ENCODE results near the gene AHCY.

AHCY gene

DNA sequence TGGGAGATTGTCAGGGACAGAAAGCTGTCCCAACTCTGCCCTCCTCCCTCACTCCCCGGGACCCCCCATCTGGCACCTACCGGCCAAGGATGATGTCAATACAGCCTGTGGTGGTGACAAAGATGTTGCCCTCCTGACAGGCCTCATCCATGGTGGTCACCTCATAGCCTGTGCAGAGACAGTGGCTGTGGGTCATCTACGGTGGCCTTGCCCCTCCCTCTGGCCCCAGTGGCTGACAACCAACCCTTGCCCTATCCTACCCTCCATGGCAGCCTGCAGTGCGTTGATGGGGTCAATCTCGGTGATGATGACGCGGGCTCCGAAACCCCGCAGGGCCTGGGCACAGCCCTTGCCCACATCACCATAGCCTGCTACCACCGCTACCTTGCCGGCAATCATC, 12.7 kb downstream of the AHCY start:
- TF ChIP-seq, protein P1, sequence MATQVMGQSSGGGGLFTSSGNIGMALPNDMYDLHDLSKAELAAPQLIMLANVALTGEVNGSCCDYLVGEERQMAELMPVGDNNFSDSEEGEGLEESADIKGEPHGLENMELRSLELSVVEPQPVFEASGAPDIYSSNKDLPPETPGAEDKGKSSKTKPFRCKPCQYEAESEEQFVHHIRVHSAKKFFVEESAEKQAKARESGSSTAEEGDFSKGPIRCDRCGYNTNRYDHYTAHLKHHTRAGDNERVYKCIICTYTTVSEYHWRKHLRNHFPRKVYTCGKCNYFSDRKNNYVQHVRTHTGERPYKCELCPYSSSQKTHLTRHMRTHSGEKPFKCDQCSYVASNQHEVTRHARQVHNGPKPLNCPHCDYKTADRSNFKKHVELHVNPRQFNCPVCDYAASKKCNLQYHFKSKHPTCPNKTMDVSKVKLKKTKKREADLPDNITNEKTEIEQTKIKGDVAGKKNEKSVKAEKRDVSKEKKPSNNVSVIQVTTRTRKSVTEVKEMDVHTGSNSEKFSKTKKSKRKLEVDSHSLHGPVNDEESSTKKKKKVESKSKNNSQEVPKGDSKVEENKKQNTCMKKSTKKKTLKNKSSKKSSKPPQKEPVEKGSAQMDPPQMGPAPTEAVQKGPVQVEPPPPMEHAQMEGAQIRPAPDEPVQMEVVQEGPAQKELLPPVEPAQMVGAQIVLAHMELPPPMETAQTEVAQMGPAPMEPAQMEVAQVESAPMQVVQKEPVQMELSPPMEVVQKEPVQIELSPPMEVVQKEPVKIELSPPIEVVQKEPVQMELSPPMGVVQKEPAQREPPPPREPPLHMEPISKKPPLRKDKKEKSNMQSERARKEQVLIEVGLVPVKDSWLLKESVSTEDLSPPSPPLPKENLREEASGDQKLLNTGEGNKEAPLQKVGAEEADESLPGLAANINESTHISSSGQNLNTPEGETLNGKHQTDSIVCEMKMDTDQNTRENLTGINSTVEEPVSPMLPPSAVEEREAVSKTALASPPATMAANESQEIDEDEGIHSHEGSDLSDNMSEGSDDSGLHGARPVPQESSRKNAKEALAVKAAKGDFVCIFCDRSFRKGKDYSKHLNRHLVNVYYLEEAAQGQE (IDR thresholded peaks at IDR 0.05; ENCODE audit: insufficient read depth in 1 of 2, low read depth in 2 of 2, low read length in 2 of 2) = no peak
- TF ChIP-seq TAF1 (IDR thresholded peaks at IDR 0.05; ENCODE audit: borderline replicate concordance, insufficient read depth, low read length) = no peak
- TF ChIP-seq POLR2AphosphoS5 (IDR thresholded peaks at IDR 0.05; ENCODE audit: low read depth, low read length) = no peak
- TF ChIP-seq SIN3A (IDR thresholded peaks at IDR 0.05; ENCODE audit: borderline replicate concordance, insufficient read depth, low read length) = no peak
- TF ChIP-seq FOXP2 (optimal IDR thresholded peaks at IDR 0.05; ENCODE audit: borderline replicate concordance, extremely low read depth, extremely low read length, insufficient read depth) = no peak

DNA sequence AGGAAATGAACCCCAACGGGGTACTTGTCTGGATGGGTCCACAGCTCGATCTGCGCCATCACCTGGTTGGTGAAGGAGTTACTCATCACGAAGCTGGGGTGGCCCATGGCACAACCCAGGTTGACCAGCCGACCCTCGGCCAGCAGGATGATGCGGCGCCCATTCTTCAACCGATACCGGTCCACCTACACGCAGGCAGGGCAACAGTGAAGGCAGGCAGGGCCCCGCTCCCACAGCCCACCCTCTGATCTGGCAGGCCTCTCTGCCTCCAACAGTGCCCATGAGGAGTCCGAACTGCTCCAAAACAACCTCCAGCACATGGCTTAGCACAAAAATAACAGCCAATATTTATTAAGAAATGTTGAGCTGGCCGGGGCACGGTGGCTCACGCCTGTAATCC, 17.7 kb downstream of the AHCY start:
- TF ChIP-seq TAF1 (IDR thresholded peaks at IDR 0.05; ENCODE audit: borderline replicate concordance, insufficient read depth, low read length) (no peak), POLR2AphosphoS5 (IDR thresholded peaks at IDR 0.05; ENCODE audit: low read depth, low read length) (no peak), FOXP2 (optimal IDR thresholded peaks at IDR 0.05; ENCODE audit: borderline replicate concordance, extremely low read depth, extremely low read length, insufficient read depth) (no peak), SIN3A (IDR thresholded peaks at IDR 0.05; ENCODE audit: borderline replicate concordance, insufficient read depth, low read length) (no peak)
- TF ChIP-seq, protein P1 (IDR thresholded peaks at IDR 0.05; ENCODE audit: insufficient read depth in 1 of 2, low read depth in 2 of 2, low read length in 2 of 2) = no peak

DNA sequence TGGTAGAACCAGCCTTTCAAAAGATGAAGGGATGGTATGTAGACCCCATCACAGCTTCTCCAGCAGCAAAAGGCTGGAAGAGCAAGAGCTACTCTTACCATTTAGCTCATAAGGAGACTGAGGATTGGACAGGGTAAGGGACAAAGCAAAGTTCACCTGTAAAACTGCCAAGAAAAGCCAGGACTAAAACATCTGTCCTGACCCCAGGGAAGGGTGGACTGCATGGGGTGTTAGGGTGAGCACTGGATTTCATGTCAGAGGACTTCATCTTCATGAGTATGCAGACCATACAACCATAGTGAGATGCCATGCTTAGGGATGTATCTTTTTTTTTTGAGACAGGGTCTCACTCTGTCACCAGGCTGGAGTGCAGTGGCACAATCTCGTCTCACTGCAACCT, 19.3 kb downstream of the AHCY start:
- no peak for TF ChIP-seq TAF1 (IDR thresholded peaks at IDR 0.05; ENCODE audit: borderline replicate concordance, insufficient read depth, low read length)
- no peak for TF ChIP-seq SIN3A (IDR thresholded peaks at IDR 0.05; ENCODE audit: borderline replicate concordance, insufficient read depth, low read length)
- TF ChIP-seq FOXP2 (optimal IDR thresholded peaks at IDR 0.05; ENCODE audit: borderline replicate concordance, extremely low read depth, extremely low read length, insufficient read depth) = no peak
- TF ChIP-seq, protein P1 (IDR thresholded peaks at IDR 0.05; ENCODE audit: insufficient read depth in 1 of 2, low read depth in 2 of 2, low read length in 2 of 2) = no peak
- no peak for TF ChIP-seq POLR2AphosphoS5 (IDR thresholded peaks at IDR 0.05; ENCODE audit: low read depth, low read length)

DNA sequence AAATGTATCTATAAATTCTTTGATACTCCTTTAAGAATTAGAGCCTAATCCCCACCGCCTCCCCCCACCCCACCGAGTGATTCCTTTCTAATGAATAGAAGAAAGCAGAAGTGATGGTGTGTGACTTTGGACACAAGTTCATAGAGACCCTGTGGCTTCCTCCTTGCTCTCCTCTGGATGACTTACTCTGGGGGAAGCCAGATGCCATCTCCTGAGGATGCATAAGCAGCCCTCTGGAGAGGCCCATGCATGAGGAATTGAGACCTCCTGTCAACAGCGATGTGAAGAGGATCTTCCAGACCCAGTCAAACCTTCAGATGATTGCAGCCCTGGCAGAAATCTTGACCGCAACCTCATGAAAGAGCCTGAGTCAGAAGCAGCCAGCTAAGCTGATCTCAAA, 21.1 kb downstream of the AHCY start:
- TF ChIP-seq SIN3A (IDR thresholded peaks at IDR 0.05; ENCODE audit: borderline replicate concordance, insufficient read depth, low read length) (no peak), FOXP2 (optimal IDR thresholded peaks at IDR 0.05; ENCODE audit: borderline replicate concordance, extremely low read depth, extremely low read length, insufficient read depth) (no peak), TAF1 (IDR thresholded peaks at IDR 0.05; ENCODE audit: borderline replicate concordance, insufficient read depth, low read length) (no peak), POLR2AphosphoS5 (IDR thresholded peaks at IDR 0.05; ENCODE audit: low read depth, low read length) (no peak)
- TF ChIP-seq, protein P1 (IDR thresholded peaks at IDR 0.05; ENCODE audit: insufficient read depth in 1 of 2, low read depth in 2 of 2, low read length in 2 of 2) = no peak

DNA sequence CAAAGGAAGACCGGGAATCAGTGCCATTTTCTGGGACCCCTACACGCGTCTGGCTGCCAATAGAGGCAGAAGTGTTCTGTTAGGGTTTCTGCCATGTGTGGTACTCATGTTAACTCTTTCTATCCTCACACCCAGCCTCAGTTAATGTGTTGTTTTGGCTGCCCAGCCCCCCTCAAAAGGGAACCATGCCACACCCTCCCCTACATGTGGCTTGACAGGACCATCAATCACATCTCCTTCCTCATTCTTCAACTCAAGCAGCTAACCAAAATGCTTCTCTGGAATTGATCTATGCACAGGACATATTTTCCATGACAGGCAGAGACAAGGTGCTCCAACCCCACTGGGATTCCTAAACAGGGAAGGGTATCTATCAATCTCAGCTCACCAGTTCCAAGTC, 22.0 kb downstream of the AHCY start:
- TF ChIP-seq, protein P1 (IDR thresholded peaks at IDR 0.05; ENCODE audit: insufficient read depth in 1 of 2, low read depth in 2 of 2, low read length in 2 of 2) = no peak
- TF ChIP-seq POLR2AphosphoS5 (IDR thresholded peaks at IDR 0.05; ENCODE audit: low read depth, low read length) (no peak), SIN3A (IDR thresholded peaks at IDR 0.05; ENCODE audit: borderline replicate concordance, insufficient read depth, low read length) (no peak), TAF1 (IDR thresholded peaks at IDR 0.05; ENCODE audit: borderline replicate concordance, insufficient read depth, low read length) (no peak), FOXP2 (optimal IDR thresholded peaks at IDR 0.05; ENCODE audit: borderline replicate concordance, extremely low read depth, extremely low read length, insufficient read depth) (no peak)
